NCI-H1694 treated with DMSO at 0.1 percent for 48 hours (cell line): ENCODE measurements around the gene METRN.
"Not testable (repeated sequence)": the region's sequence is repeated elsewhere in the genome, so short reads cannot be mapped to it uniquely, and the experiment has no call there.

ENCODE experiments used
- DNase-seq: peaks from one replicate; lab custom pipeline; 2025; lab: John Stamatoyannopoulos, UW

METRN gene

GRCh38 chr16:691242-691641 lies 23.7 kb upstream of the METRN start:
- not testable (repeated sequence) for DNase-seq

DNA sequence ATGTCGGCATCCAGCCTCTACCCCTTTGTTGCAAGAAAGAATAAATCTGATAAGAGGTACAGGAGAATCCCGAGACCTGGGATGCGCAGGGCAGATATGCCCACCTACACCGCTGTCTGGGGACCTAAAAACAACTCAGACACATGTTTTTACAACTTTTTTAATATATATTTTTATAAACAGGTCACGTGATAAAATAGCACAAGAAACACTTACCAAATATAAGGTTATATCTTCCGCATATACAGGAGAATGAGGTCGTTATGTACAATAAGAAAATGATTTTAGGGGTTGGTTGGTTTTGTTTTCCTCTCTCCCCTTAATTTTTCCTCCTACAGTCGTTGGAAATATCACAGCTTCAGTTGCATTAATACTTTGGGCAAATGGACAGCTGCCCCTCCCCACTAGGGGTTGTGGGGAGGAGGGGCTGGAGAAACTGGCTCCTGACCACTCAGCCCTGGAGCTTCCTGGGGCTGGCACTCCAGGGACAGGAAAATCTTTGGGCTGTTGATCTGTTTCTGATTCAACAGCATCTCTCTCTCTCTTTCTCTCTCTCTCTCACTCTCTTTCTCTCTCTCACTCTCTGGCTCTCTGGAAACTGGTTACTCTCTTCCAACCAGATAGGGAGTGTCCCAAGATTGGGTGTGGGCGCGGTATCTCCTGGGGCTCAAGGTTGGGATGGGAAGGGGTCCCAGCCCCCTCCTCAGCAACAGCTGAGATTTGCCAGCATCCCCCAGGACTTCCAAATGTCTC lies 22.4 kb upstream of the METRN start:
- DNase-seq, result no peak

- DNase-seq, result no peak
Observed at GRCh38 chr16:693364-693763, 21.6 kb upstream of the METRN start.

DNA sequence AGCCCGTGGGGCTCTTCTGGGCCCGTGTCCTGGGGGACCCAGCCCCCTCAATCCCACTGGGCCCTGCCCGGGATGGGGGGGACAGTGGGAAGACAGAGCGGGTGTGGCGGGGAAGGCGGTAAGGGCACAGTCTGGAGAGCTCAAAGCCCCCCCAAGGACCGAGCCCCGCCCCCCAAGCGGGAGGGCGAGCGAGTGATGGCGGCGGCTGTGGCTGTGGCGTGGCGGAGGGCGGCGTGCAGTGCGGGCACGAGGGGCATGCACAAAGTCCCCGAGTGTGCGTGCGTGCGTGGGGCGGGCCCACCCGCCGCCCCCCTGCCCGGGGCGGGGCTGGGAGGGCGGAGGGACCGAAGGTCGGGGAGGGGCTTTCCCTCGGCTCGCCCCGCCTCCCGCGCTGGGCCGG lies 21.2 kb upstream of the METRN start:
- no peak for DNase-seq

- DNase-seq, result no peak
Observed at GRCh38 chr16:694187-694862, 20.6 kb upstream of the METRN start.

- DNase-seq, result no peak
Observed at GRCh38 chr16:694863-695354, 20.0 kb upstream of the METRN start.

- no peak for DNase-seq
Observed at GRCh38 chr16:695355-696089, 19.4 kb upstream of the METRN start.

DNA sequence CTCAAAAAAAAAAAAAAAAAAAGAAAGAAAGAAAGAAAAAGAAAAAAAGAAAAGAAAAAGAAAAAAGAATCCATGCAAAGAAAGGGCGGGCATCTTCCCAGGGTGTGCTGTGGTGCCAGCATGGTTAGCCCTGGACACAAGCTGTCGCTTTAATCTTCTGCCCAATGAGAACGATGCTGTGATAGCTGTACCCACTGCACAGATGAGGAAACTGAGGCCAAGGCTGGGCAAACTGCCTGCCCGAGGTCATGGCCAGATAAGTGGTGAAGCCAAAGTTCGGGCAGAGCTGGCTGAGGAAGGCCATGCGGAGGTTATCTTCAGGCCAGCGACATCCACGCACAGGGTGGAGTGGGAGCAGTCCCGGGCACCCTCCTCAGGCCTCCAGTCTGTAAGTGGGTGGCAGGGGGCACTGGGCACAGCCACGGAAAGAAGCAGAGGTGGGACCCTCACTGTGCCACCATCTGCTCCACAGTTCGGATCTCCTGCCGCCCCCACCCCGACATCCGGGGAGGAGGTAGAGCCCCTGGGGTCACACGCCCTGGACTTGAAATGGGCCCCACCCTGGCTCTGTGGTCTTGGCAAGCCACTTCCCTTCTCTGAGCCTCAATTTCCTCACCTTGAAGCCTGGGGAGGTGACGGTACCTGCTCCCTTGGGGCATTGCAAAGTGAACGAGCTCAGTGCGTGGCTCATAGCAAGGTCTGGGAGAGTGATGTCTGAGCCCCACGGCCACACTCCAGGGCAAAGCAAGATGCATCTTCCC lies 15.8 kb upstream of the METRN start:
- no peak for DNase-seq

- DNase-seq, result no peak
Observed at GRCh38 chr16:700684-701584, 14.0 kb upstream of the METRN start.

- DNase-seq, result no peak
Observed at GRCh38 chr16:702341-702740, 12.6 kb upstream of the METRN start.

DNA sequence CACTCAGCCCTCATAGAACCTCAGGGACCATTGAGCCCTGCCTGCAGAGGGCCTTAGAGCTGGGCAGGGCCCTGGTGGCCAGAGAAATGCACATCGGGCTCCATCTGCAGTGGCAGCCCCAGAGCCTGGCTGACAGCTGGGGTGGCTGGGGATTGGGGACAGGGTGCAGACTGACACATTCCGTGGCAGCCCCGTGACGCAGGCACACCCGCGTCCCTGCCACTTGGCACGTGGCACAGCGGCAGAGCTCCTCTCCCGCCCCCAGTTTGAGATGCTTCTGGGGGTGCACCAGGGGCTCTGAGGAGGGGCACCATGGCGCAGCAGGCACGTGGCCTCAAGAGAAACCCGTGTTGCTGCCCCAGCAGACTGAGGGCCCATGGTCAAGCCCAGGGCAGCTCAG lies 11.5 kb upstream of the METRN start:
- DNase-seq, result no peak

- no peak for DNase-seq
Observed at GRCh38 chr16:704047-704446, 10.9 kb upstream of the METRN start.

DNA sequence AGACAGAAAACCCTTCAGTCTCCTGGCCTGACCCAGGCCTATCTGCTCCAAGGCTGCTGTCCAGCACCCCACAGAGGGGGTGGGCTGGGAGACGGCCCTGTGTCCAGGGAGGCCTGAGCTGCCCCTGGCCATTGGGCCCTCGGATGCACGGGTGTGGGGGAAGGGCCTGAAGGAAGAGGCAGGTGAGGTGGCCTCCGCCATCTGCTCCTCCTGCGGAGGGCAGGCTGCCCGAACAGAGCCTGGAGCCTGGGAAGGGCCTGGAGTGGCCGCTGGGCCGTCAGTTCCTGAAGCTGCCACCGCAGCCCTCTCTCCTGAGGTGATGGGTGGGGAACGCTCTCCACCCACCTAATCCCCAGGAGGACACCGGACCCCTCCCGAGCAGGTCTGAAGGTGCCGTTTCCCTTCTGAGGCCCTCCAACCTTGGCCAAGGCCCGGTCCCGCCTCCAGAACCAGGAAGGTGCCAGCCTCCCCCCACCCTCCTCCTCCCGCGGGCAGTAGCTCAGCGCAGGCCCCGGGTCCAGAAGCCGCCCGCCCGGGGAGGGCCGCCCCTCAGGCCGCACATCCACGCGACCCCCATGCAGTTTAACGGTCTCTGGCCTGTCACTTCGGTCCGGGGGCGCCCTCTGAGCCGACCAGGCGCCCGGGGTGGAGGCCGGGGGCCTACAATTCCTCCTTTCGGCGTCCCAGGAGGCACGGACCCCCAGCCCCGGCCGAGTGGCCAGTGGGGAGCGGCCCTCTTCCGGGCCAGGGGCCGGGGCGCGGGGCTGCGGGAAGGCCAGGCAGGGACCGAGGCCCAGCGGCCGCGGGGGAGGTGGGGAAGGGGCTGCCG lies 10.2 kb upstream of the METRN start:
- no peak for DNase-seq

- DNase-seq, result peak; percentile 34
Observed at GRCh38 chr16:705431-706188, 9.3 kb upstream of the METRN start, which contains the start of gene FBXL16. Gene FBXL16 (minus strand): TSS chr16:705801. CDS start chr16:697405, 8,396 bp downstream.

DNA sequence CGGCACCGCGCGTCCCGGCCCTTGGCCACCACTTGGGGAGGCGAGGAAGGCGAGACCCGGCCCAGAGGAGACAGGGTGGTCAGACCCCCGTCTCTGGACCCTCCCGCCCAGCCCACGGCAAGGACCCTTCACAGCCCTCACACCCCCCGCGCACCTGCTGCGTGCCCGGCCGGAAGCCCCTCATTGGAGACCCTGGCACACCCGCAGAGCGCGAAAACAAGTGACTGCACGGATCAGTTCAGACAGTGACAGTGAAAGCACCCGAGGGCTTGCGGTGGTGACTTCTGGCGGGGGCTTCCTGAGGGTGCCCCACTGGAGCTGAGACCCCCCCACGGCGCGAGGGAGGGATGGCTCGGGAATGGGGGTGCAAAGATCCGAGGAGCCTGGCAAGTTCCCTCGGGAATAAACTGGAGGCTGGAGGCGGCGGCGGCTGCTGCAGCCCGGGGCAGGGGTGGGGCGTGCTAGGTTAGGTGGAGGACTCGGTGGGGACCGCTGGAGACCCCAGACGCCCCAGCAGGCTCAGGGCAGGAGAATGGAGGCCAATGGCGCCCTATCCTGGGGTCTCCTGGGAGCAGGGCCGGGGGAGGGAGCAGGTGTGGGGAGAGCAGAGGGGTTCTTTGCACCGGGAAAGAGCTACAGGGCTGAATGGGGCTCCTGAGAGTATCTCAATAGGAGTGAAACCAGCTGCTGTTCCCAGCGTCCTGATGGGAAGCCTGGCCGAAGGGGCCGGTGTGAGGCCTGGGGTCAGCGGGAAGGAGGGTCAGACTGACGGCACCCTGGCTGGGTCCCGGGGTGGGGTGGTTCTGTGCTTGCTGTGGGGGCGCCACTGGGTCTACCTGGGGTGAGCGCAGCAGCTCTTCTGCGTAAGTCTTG lies 8.5 kb upstream of the METRN start:
- DNase-seq, result no peak

DNA sequence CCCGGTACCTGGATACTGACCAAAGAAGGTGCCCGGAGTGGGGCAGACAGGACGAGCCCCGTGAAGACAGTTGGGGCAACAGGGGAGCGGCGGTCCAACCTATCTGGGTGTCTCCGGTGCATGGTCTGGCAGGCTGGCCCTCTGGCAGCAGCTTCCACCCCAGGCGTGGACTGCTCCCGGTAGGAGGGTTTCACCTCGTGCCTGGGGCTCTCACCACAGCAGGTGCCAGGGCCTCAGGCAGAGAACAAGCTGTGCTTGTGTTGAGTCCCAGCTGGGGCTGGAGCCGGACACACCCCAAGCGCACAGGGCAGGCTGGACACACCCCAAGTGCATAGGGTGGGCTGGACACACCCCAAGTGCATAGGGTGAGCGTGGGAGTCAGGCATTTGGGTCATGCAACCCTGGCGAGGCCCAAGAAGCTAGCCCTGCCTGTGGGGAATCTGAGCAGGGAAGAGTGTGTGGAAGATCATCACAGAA lies 7.8 kb upstream of the METRN start:
- DNase-seq, result no peak

- DNase-seq, result no peak
Observed at GRCh38 chr16:708019-708418, 6.9 kb upstream of the METRN start.

- DNase-seq, result no peak
Observed at GRCh38 chr16:708959-709358, 6.0 kb upstream of the METRN start.
